ENCODE results near the gene TANK. TPM values are rescaled to one million over a fixed set of nuclear protein-coding genes. Genes with fewer than 3 reads are reported as not detected.
"Not testable (repeated sequence)": the region's sequence is repeated elsewhere in the genome, so short reads cannot be mapped to it uniquely, and the experiment has no call there.

TANK gene, protein sequence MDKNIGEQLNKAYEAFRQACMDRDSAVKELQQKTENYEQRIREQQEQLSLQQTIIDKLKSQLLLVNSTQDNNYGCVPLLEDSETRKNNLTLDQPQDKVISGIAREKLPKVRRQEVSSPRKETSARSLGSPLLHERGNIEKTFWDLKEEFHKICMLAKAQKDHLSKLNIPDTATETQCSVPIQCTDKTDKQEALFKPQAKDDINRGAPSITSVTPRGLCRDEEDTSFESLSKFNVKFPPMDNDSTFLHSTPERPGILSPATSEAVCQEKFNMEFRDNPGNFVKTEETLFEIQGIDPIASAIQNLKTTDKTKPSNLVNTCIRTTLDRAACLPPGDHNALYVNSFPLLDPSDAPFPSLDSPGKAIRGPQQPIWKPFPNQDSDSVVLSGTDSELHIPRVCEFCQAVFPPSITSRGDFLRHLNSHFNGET
- 74.0 and 74.5 TPM in 2 replicates for total RNA-seq (2014; rRNA removed; shearing (Covaris generic))

DNA sequence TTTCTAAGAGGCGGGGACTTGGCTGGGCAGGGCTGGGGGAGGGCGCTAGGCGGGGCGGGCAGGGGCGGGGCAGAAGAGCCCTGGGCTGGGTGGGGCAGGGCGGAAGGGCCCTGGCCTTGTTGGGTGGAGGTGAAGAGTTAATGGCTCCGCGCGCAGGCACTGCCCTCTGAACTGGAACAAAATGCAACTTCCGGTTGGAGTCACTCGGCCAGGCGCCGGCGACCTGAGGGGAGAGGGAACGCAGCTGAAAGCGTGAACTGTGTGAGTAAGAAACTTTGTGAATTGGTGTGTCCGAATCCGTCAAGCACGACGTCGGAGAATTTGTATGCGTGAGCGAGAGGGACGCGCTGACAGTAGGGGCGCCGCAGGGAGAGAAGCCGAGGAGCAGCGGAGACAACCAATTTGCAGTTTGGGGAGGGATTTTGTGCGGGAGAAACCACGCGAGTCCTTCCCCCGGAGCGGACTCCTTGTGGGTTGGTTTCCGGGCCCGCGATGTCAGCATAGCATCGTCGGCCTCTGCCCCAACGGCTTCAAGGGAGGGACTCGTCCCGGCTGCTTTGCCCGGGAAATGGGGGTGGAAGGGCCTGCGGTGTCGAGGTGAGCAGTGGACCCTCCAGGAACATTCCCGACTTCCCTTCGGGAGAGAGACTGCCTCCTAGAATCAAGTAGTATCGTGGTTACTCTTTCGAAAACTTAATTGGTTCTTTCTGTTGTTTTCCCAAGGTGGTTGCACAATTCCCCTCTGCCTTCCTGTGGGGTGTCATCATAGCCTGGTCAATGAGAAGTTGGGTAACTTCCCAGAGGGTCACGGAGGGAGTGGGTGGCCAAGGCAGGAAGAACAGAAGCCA, at the start of gene TANK:
Gene TANK (plus strand): TSS at position 203 of the 848 bp plus-strand sequence. CDS start 19,235 bp downstream, outside the sequence.
- peak; percentile 95 for DNase-seq (ENCODE audit: low spot score)

DNA sequence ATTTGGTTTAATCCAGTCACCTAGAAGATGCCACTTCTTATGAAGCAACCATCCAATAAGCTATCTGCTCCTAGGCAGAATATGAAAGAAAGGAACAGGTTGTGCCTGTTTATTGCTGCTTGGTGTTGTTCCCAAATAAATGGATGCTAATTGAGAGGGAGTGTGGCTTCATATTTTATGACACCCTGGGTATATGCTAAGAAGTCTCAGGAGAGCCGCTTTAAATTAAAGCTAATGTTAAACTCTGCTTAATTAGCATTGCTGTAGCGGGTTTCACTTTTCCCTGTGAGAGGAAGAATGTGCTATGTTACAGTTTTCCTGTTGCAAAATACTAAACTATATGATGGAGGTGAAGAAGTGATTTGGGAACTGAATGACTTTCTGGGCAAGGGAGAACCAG, 48.7 kb upstream of the TANK start:
- DNase-seq (ENCODE audit: low spot score) = no peak

DNA sequence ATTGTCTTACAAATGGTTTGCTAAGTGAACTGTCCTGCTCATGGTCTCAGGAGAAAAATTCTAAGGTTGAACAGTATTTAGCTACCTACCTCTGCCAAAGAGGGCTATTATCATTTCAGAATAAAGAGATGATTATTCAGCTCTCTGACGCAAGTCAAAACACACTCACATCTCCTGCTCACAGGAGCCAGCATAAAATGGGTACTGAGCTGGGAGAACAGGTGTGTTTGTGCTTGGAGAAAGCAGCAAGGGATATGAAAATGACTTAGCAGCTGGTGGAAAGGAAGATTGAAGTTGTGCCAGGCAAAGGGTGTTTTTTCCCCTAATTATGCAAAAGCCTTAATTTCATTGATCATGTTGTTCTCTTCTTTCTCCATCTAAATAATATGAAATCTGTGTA, 47.3 kb upstream of the TANK start:
- DNase-seq (ENCODE audit: low spot score) = no peak

DNA sequence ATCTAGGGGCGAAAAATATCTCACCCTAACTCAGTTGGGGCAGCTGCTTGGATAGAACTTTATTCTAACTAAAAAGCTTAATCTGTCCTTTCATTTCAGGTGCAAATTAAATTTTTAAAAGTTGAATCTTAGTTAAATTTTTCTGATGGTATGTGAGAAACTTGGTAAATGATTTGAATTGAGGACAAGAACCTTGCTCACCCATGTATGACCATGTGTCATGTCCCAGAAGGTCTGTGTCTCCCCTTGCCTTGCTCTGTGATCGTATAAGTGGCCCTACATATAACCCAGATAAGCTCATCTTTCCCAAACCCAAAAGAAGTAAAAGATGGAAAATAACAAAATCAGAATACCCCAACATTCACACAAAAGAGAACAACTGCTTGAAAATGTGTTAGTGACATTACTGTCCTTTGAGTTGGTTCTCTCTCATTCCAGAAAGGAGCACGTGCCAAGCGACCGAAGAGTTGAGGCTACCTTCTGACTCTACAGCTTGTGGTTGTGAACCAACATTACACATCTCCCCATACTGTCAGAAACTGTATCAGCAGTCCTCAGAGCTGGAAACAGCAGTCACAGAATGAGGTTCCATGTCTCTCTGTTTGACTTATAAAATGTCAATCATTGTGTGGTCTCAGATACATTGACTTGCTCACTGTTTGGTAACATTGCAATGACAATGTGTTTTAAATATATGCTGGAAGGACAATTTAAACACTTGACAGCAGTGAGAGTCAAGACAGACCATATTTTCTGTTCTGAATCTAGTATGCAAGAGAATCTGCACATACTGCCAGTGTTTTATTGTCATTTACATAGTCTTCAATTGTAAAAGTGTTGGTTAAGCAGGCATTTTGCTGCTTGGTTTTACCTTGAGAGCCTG, 46.3 kb upstream of the TANK start:
- no peak for DNase-seq (ENCODE audit: low spot score)

DNA sequence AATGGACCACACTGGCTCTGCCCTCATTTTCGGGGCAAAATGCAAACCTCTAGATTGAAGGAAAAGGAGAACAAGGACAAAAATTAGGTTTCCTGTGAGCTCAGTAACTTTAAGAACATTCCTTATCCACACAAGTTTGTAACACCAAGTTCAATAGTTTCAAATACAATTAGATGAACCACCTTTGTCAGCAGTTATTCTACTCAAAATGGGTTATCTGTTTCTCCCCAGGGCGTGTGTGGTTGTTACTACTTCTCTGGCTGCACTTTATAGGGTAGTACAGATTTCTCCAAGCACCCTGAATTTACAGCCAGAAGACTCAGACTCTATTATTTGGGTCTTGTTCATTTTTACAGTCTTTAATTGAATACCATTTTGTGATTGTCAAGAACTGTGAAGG, 45.0 kb upstream of the TANK start:
- DNase-seq (ENCODE audit: low spot score) = no peak

DNA sequence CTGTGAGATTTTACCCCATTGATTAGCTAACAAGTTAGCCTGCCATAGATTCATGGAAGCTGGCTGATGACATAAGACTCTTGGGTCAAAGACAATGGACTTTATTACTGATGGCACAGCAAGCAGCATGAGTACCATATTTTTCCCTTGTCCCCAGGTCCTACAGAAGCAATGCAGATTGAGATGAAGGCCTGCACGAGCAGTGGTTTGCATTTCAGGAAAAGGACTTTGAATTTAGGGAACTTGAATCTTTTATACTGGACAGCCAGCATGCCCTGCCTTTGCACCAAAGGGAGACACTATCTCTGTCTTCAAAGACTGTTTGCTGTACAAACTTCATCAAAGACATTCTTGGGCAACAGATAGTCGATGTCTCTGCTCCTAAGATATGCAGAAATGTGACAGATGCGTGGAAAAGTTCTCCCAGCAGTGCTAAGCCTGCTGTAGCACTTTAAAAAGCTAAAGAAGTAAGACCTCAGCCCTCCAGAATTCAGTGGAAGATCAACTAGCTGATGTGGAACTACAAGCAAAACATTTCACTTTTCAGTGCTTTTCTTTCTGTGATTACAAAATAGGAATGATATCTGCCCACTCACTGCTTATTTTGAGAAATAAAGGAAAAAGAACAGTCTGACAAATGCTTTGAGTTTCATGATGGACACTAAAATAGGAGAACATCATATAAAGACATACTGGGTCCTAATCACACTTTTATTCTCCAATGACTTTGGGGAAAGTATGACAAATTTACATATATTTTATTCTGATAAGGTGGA, 44.4 kb upstream of the TANK start:
- DNase-seq (ENCODE audit: low spot score) = no peak

DNA sequence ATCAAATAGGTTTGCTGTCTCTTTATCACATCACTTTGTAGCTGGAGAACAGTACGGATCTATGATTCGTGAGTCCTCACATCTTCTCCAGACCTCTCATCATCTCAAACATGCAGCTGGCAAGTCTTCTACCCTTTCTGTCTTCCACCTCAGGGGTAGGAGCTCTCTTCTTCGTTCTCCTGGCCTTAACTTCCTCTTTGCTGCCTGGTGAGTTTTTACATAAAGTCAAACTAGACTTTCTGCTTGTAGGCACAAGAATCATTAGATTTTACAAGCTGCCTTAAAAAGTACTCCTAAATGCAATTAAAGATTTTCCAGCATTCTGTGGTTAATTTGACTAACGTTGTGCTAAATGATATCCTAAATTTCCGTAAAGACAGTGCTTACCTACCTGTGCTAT, 43.7 kb upstream of the TANK start:
- DNase-seq (ENCODE audit: low spot score) = no peak

DNA sequence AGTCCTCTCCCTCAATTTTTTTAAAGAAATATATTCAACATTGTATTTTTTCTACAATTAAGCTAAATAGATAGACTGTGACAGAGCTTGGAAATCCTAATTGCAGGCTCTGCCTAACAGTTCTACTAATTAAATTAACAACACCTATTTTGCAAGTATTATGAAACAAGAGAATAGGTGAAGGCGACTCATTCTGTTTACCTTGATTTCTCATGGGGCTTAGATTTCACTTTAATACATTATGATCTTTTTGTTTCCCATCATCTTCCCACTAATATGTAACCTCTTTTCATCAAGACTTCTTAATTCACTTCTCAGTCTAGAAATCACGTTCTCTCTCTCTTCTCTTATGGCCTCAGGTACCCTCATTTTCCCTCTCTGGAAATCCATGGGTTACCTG, 42.7 kb upstream of the TANK start:
- DNase-seq (ENCODE audit: low spot score) = no peak

DNA sequence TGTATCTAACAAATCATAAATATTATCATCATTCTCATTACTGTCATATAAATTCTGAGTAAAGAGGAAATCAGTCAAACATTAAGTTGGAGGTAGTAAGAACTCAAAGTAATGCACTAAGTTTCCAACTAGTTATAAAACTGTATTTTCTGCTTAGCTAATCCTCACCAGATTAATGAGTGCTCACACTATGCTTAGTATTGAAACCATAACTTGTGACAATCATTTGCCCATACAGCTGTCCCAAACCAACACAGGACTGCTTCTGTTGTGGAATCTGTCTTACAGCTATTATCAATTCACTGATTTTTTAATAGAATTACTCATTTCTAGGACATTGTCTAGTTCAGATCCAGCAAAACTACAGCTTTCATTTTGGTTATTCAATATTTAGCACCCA, 41.5 kb upstream of the TANK start:
- no peak for DNase-seq (ENCODE audit: low spot score)

DNA sequence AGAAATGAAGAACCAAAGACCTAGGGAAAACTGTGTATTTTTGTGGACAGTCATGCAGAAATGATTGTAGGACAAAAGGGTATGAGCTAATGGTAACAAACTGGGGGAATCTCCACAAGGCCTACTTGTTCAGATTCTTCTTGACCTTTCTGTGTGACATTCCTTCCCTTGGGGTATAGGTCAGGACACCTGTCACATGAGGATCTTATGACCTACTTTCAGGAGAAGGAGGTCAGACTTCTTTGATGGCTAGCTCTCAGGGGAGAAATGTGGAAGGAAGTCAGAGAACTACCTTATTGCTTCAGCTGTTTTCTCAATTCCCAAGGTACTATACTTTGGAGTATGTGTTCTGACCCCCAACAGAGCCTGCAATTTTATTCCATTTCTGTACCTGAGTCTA, 40.7 kb upstream of the TANK start:
- DNase-seq (ENCODE audit: low spot score) = no peak

DNA sequence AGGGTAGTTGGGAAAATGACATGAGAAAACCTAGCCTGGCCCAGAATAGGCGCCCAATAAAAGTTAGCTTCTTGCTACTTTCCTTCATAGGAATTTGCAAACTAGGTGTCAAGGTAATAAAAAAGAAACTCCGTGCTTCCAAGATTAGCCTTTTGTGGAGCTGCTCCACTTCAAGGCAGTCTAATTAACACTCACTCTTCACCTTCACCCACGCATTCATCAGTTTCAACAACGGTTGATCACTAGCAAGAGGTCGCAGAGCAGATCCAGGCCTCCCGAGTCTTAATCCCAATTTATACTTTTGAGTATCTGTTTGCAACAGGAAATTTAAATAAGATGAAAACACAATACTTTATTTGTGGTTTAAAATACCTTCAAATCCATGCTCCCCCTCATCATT, 39.5 kb upstream of the TANK start:
- no peak for DNase-seq (ENCODE audit: low spot score)

DNA sequence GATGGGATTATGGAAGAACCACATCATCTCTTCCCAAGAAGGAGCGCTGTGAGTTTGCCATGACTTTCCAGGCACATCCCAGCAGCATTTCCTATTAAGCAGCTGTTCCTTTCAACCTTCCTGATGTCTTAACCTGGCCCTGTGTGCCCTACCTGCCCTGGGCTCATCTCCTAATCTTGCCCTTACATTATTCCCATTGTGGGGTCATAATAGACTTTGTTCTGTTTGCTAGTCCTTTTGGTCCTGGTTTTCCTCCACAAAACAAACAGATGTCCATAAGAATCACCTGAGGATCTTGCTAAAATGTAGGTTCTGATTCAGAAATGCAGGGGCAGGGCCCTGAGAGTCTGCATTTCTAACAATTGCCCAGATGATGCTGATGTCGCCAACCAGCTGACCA, 38.6 kb upstream of the TANK start:
- DNase-seq (ENCODE audit: low spot score) = no peak

DNA sequence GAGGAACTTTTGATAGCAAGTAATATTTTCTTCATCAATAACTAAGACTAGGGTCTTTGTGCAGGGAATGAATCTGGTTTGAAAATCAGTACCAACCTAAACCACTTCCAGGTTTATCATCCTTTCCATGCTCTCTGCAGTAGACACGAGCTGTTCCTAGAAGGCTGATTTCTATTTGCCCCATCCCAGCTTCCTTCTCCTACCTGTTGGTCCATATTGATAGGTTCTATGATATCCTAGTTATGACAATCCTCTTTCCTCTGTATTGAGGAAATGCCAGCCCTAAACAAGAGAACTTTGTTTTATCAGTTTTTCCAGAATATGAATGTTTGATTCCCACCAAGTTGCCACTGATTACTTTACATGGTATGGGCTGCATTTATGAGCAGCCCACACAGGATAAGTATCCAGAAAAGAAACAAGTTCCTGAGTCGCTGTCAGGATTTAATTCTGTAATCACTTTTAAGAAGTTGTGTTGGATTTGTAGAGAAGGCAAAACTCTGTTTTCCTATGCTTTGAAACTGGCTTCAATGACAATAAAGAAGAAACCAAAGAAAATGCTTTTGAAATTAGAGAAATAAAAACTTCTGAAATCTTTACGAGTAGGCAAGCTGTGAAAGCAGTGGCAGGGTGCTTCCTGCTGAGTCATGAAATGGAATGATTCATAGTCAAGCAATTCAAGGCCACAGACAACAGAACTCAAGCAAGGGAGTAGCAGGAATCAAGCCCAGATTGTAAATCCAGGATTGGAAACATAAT, 37.3 kb upstream of the TANK start:
- DNase-seq (ENCODE audit: low spot score) = peak; percentile 90

DNA sequence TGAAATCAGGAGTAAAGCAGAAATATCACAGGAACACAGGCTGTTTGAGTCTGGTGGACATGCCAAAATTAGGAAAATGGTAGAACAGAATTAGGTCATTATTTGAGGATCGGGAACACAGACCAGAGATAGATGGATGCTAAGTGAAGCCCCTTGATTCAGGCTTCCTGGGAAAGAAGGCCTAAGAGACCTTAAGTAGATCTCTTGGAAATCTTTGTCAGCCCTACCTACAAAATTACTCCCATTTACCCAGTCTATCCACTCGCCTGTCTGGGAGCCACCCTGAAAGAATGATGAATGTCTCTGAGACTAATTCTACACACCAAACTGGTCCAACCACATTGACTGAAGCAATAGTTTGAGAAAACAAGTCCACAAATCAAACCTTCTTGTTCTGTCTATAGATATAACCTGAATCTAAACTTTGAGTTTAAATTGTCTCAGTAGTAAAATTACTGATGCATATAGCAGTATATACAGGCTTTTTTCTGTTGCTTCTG, 36.6 kb upstream of the TANK start:
- DNase-seq (ENCODE audit: low spot score) = no peak

DNA sequence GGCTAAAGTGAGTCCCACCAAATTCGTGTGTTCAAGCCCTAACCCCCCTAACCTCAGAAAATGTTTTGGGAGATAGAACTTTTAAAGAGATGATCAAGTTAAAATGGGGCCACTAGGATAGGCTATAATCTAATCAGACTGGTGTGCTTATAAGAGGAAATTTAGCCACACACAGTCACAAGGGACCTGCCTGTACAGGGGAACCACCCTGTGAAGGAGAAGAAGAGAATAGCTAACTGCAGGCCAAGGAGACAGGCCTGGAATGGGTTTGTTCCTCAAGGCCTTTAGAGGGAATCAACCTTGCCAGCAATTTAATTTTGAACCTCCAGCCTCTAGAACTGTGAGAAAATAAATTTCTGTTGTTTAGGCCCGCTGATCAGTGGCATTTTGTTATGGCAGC, 36.0 kb upstream of the TANK start:
- no peak for DNase-seq (ENCODE audit: low spot score)

DNA sequence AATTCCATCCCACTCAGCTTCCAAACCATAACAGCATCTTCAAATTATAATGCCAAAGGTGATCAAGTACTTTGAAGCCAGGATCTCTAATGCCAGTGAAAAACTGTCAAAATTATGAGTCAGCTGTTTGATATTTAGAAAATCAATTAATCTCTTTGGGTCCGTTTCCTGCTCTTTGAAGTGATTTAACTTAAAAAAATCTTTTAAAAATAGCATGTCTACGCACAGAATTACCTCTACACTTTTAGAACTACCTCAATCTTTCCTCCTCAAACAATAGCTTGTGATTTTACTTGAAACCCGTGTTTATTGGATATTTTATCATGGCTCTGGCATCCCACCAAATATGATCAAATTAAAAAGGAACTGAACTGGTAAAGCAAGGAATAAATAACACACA, 31.3 kb upstream of the TANK start:
- DNase-seq (ENCODE audit: low spot score) = no peak

DNA sequence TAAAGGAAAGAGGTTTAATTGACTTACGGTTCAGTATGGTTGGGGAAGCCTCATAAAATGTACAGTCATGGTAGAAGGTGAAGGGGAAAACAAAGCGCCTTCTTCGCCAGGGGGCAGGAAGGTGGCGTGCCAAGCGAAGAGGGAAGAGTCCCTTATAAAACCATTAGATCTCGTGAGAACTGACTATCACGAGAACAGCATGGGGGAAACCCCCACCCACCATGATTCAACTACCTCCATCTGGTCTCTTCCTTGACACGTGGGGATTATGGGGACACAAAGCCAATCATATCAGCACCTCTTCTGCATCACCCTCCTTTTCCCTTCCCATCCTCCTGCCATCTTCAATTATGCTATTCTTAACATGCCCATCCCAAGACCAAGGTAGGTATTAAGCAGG, 29.9 kb upstream of the TANK start:
- DNase-seq (ENCODE audit: low spot score) = no peak

DNA sequence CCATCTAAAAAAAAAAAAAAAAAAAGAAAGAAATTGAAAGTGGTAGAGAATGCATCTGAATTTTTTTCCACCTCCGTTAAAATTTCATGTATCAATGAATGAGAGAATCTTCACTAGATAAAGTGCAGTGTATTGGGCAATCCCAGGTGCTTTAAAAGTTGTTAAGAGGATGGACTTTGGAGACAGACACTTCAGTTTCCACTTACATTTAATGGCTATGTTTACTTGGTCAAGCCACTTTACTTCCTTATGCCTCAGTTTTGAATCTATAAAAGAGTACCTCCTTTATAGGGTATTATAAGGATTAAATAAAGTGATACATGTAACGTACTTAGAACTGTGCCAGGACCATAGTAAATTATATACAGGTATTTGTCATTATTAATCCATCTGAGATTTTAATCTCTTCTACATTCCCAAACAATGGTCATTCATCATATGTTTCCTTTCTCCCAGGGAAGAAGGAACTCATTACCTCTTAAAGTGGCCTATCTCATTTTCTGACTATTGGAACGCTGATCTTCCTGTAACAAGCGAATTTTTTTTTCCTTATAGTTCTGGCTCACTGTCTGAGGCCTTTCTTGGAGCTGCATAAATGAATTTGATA, 29.1 kb upstream of the TANK start:
- no peak for DNase-seq (ENCODE audit: low spot score)

DNA sequence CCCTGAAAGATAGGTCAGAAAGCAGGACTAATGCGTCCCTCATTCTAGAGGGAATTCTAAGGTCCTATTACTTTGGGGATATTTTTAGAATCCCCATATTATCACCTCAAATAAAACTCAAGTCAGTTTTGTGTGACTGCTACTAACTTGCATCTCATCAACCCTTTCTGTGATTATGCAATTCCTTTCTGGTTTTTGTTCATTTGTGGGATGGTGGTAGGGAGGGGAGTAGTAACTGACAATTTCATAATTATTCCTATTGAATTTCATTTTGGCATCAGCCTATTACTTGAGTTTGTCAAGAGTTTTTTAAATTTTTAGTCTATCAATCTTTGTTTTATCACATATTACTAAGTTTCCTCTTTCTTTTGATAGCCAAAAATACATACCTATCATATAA, 28.4 kb upstream of the TANK start:
- no peak for DNase-seq (ENCODE audit: low spot score)

DNA sequence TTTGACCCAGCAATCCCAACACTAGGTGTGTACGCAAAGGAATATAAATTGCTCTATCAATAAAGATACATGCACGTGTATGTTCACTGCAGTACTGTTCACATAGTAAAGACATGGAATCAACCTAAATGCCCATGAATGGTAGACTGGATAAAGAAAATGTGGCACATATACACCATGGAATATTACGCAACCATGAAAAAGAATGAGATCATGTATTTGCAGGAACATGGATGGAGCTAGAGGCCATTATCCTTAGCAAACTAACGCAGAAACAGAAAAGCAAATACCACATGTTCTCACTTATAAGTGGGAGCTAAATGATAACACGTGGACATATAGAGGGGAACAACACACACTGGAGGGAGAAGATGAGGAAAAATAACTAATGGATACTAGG, 27.8 kb upstream of the TANK start:
- not testable (repeated sequence) for DNase-seq (ENCODE audit: low spot score)
